ENCODE results near the gene SHISA5.
"Not testable (repeated sequence)": the region's sequence is repeated elsewhere in the genome, so short reads cannot be mapped to it uniquely, and the experiment has no call there.

SHISA5 gene

GRCh38 chr3:48476426-48477053, 27.4 kb downstream of the SHISA5 start:
- no peak for DNase-seq

- no peak for DNase-seq
Observed at GRCh38 chr3:48475188-48475587, 28.8 kb downstream of the SHISA5 start.

GRCh38 chr3:48474619-48475018, 29.4 kb downstream of the SHISA5 start:
- no peak for DNase-seq

- DNase-seq: not testable (repeated sequence)
Observed at GRCh38 chr3:48474031-48474430, 29.9 kb downstream of the SHISA5 start.

GRCh38 chr3:48473617-48473952, 30.4 kb downstream of the SHISA5 start:
- DNase-seq: no peak

GRCh38 chr3:48472923-48473616, 30.9 kb downstream of the SHISA5 start:
- peak; percentile 93 to 96 for DNase-seq

GRCh38 chr3:48472673-48472922, 31.4 kb downstream of the SHISA5 start:
- DNase-seq: no peak

- DNase-seq: no peak
Observed at GRCh38 chr3:48470286-48470685, 33.7 kb downstream of the SHISA5 start.

GRCh38 chr3:48469046-48469915, 34.7 kb downstream of the SHISA5 start:
- DNase-seq: no peak

GRCh38 chr3:48468329-48468731, 35.6 kb downstream of the SHISA5 start:
- no peak for DNase-seq

GRCh38 chr3:48467473-48468267, 36.3 kb downstream of the SHISA5 start:
- DNase-seq: no peak

GRCh38 chr3:48467110-48467454, 36.9 kb downstream of the SHISA5 start:
- no peak for DNase-seq

GRCh38 chr3:48466386-48467109, 37.4 kb downstream of the SHISA5 start:
- peak; percentile 27 to 29 for DNase-seq

- peak; percentile 76 to 85 for DNase-seq
Observed at GRCh38 chr3:48465531-48466378, 38.2 kb downstream of the SHISA5 start.

- no peak for DNase-seq
Observed at GRCh38 chr3:48465237-48465530, 38.8 kb downstream of the SHISA5 start.

GRCh38 chr3:48464713-48465221, 39.2 kb downstream of the SHISA5 start:
- no peak for DNase-seq

GRCh38 chr3:48463703-48464102, 40.3 kb downstream of the SHISA5 start:
- DNase-seq: no peak

- not testable (repeated sequence) for DNase-seq
Observed at GRCh38 chr3:48461767-48462166, 42.2 kb downstream of the SHISA5 start.

- DNase-seq: no peak
Observed at GRCh38 chr3:48460517-48460902, 43.5 kb downstream of the SHISA5 start.

GRCh38 chr3:48459773-48460516, 44.0 kb downstream of the SHISA5 start:
- DNase-seq: no peak

- no peak for DNase-seq
Observed at GRCh38 chr3:48459331-48459730, 44.6 kb downstream of the SHISA5 start.

Measured in stimulated activated CD4-positive, alpha-beta T cell treated with anti-CD3 and anti-CD28 coated beads, Interleukin-4, amount 100 ng/mL, for 4 hours (primary cell).